ENCODE measurements around the gene ATP2B1.

Gene ATP2B1

GRCh38 chr12:89692439-89692838 is 16.2 kb downstream of the ATP2B1 start:
- DNase-seq (ENCODE audit: low spot score) = no peak

GRCh38 chr12:89691659-89692058 is 17.0 kb downstream of the ATP2B1 start:
- no peak for DNase-seq (ENCODE audit: low spot score)

GRCh38 chr12:89690925-89691324 is 17.7 kb downstream of the ATP2B1 start:
- no peak for DNase-seq (ENCODE audit: low spot score)

- no peak for DNase-seq (ENCODE audit: low spot score)
Observed at GRCh38 chr12:89689306-89689705, 19.3 kb downstream of the ATP2B1 start.

- no peak for DNase-seq (ENCODE audit: low spot score)
Observed at GRCh38 chr12:89686311-89686710, 22.3 kb downstream of the ATP2B1 start.

- no peak for DNase-seq (ENCODE audit: low spot score)
Observed at GRCh38 chr12:89685363-89685972, 23.2 kb downstream of the ATP2B1 start.

- DNase-seq (ENCODE audit: low spot score) = no peak
Observed at GRCh38 chr12:89684136-89684535, 24.5 kb downstream of the ATP2B1 start.

- DNase-seq (ENCODE audit: low spot score) = no peak
Observed at GRCh38 chr12:89682284-89682683, 26.4 kb downstream of the ATP2B1 start.

- no peak for DNase-seq (ENCODE audit: low spot score)
Observed at GRCh38 chr12:89680409-89680808, 28.2 kb downstream of the ATP2B1 start.

GRCh38 chr12:89679631-89680030 is 29.0 kb downstream of the ATP2B1 start:
- no peak for DNase-seq (ENCODE audit: low spot score)

GRCh38 chr12:89678225-89678624 is 30.4 kb downstream of the ATP2B1 start:
- no peak for DNase-seq (ENCODE audit: low spot score)

GRCh38 chr12:89676930-89677329 is 31.7 kb downstream of the ATP2B1 start:
- DNase-seq (ENCODE audit: low spot score) = no peak

GRCh38 chr12:89674326-89674942 is 34.2 kb downstream of the ATP2B1 start:
- no peak for DNase-seq (ENCODE audit: low spot score)

- DNase-seq (ENCODE audit: low spot score) = no peak
Observed at GRCh38 chr12:89673603-89674002, 35.0 kb downstream of the ATP2B1 start.

- DNase-seq (ENCODE audit: low spot score) = no peak
Observed at GRCh38 chr12:89672589-89672979, 36.1 kb downstream of the ATP2B1 start.

GRCh38 chr12:89671469-89671868 is 37.2 kb downstream of the ATP2B1 start:
- no peak for DNase-seq (ENCODE audit: low spot score)

- no peak for DNase-seq (ENCODE audit: low spot score)
Observed at GRCh38 chr12:89669197-89669596, 39.4 kb downstream of the ATP2B1 start.

GRCh38 chr12:89665556-89665955 is 43.1 kb downstream of the ATP2B1 start:
- DNase-seq (ENCODE audit: low spot score) = no peak

- no peak for DNase-seq (ENCODE audit: low spot score)
Observed at GRCh38 chr12:89664441-89664840, 44.2 kb downstream of the ATP2B1 start.

GRCh38 chr12:89663577-89664357 is 44.9 kb downstream of the ATP2B1 start:
- no peak for DNase-seq (ENCODE audit: low spot score)

GRCh38 chr12:89662623-89663022 is 46.0 kb downstream of the ATP2B1 start:
- DNase-seq (ENCODE audit: low spot score) = no peak

- no peak for DNase-seq (ENCODE audit: low spot score)
Observed at GRCh38 chr12:89661706-89662330, 46.8 kb downstream of the ATP2B1 start.

- no peak for DNase-seq (ENCODE audit: low spot score)
Observed at GRCh38 chr12:89657739-89658138, 50.9 kb downstream of the ATP2B1 start.

Data from HuH-7.5 (cell line).